IMR-90 (cell line): ENCODE results near the gene ZNF618.

Experiments
- FOS ChIP-seq: fragments of 150-350 bp; IDR thresholded peaks from 2 replicates; pipeline ENCODE4 v1.6.1; 2016; ENCODE audit warnings: low read depth, low read length
- POLR2A ChIP-seq: IDR thresholded peaks from 2 replicates; pipeline ENCODE4 v1.6.1; 2012; ENCODE audit warnings: mild to moderate bottlenecking, low read depth, low read length
- RFX5 ChIP-seq: IDR thresholded peaks from 2 replicates; pipeline ENCODE4 v1.8.0; 2012; ENCODE audit warnings: low read depth, mild to moderate bottlenecking, low read length, moderate library complexity
- TF ChIP-seq, protein P1 (sequence below): conservative IDR thresholded peaks from 2 replicates; pipeline ENCODE4 v1.5.1; 2012; ENCODE audit warnings: mild to moderate bottlenecking, low read depth, low read length, improper control_type of control experiment
- TF ChIP-seq, protein P2 (sequence below): fragments of 150-350 bp; IDR thresholded peaks from 2 replicates; pipeline ENCODE4 v1.6.1; 2017; ENCODE audit warnings: mild to moderate bottlenecking, antibody characterized with exemption, low read length, low read depth

DNA sequence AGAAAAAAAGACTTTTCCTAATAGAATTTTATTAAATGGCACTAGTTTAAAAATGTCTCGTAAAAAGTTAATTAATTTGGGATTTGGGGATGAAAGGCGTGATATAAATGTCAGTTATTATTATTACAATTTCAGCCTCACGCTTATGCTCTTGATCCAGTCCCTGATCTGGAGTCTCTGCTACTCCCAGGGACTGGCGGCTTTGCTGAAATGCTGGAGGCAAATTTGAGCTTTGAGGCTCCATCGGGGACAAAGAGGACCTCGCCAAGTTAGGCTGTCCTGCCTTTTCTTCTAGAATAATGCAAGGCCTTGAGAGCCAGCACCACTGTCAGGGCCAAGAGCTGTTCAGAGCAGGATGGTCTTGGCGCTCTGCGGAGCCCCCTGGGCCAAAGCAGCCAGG lies 69.7 kb downstream of the ZNF618 start:
- TF ChIP-seq, protein P1, sequence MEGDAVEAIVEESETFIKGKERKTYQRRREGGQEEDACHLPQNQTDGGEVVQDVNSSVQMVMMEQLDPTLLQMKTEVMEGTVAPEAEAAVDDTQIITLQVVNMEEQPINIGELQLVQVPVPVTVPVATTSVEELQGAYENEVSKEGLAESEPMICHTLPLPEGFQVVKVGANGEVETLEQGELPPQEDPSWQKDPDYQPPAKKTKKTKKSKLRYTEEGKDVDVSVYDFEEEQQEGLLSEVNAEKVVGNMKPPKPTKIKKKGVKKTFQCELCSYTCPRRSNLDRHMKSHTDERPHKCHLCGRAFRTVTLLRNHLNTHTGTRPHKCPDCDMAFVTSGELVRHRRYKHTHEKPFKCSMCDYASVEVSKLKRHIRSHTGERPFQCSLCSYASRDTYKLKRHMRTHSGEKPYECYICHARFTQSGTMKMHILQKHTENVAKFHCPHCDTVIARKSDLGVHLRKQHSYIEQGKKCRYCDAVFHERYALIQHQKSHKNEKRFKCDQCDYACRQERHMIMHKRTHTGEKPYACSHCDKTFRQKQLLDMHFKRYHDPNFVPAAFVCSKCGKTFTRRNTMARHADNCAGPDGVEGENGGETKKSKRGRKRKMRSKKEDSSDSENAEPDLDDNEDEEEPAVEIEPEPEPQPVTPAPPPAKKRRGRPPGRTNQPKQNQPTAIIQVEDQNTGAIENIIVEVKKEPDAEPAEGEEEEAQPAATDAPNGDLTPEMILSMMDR: no peak
- TF ChIP-seq, protein P2, sequence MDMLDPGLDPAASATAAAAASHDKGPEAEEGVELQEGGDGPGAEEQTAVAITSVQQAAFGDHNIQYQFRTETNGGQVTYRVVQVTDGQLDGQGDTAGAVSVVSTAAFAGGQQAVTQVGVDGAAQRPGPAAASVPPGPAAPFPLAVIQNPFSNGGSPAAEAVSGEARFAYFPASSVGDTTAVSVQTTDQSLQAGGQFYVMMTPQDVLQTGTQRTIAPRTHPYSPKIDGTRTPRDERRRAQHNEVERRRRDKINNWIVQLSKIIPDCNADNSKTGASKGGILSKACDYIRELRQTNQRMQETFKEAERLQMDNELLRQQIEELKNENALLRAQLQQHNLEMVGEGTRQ: no peak
- TF ChIP-seq POLR2A (no peak), FOS (no peak), RFX5 (no peak)
